Superior temporal gyrus (tissue), 1 donor: ENCODE data around the gene CERCAM.
"Not testable (repeated sequence)": the region's sequence is repeated elsewhere in the genome, so short reads cannot be mapped to it uniquely, and the experiment has no call there.

Experiments
- DNase-seq: peaks from one replicate; pipeline ENCODE4 v3.0.0-alpha.2; 2016; ENCODE audit errors: extremely low spot score

Gene CERCAM

GRCh38 chr9:128392302-128393144, 28.1 kb upstream of the CERCAM start:
- DNase-seq, result peak; percentile 9

GRCh38 chr9:128393145-128393775, 27.4 kb upstream of the CERCAM start:
- peak; percentile 90 for DNase-seq

GRCh38 chr9:128393970-128394369, 26.7 kb upstream of the CERCAM start:
- DNase-seq, result no peak

DNA sequence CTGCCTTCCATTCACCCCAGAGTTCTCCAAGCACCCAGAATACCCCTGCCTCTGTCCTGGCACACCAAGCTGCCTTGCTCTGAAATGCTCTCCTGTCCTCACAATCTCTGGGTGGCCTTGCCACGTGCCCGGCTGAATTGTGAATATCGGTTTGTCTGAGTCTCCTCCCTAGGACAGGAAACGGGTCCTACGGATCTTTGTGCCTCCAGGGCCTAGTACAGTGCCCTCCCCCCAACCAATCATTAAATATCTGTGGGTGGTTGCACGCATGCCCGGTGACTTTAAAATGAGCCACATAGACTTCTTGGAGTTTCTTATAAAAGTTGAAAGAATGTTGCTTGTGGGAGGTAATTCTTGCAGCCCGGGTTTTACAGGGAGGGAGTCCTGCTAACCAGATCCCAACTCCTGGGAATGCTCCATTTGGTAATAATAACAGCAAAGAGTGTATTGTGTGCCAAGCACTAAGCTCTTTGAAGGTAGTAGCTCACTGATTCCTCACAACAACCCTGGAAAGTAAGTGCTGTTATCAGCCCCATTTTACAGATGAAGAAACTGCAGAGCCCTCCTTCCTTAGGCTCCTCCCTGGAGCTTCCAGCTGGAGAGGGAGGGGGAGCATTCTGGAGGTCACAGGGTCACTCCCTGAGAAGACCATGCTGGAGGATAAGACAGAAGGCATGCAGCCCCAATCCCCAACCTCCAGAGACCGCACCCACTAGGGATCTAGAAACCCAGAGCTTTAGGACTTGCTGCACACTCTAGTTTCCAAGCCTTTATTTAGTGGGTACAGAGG, 26.1 kb upstream of the CERCAM start:
- DNase-seq, result peak; percentile 80

DNA sequence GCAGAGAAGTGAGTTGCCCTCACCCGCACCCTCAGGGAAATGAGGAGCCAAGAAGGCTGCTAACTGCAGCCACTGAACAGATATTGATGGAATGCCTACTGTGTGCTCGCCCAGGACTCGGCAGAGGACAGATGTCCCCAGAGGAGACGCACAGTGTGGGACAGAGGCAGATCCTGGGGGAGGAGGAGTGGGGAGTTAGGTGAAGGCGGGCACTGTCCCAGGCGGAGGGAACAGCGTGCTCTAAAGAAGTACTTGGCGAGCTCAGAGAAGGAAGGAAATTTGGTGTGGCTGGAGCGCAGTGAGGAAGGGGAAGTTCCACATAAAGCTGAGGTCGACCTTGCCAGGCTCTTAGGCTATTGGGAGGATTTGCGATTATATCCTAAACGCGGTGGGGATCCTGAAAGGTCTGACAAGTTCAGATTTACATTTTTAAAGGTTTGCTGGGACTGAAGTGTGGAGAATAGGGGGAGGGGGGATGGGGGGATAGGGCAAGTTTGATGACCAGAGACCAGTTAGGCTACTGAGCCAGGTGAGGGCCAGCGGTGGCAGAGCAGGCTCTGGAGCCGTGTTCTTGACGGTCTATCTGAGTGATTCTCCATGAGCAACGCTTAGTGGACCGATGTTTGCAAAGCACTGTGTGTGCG, 23.6 kb upstream of the CERCAM start:
- no peak for DNase-seq

- DNase-seq, result peak; percentile 23
These were observed 22.8 kb upstream of the CERCAM start for GRCh38 chr9:128397831-128398230.

DNA sequence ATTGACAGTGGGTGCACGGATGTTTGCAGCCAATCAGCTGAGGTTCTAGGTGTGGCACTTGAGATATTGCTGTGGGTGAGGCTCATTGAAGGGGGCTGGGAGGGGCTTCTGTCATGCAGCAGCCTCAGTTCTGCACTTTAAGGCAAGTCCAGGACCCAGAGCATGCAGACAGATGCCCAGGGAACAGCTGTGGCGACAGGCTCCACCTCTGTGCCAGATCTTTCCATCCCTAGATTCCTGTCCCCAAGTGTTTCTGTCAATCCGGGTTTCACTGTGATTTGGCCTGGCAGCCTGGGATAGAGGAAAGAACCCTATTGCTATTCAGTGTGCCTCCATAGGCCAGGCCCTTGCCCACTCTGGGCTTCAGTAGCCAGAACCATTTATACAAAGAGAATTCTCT, 20.8 kb upstream of the CERCAM start:
- no peak for DNase-seq

DNA sequence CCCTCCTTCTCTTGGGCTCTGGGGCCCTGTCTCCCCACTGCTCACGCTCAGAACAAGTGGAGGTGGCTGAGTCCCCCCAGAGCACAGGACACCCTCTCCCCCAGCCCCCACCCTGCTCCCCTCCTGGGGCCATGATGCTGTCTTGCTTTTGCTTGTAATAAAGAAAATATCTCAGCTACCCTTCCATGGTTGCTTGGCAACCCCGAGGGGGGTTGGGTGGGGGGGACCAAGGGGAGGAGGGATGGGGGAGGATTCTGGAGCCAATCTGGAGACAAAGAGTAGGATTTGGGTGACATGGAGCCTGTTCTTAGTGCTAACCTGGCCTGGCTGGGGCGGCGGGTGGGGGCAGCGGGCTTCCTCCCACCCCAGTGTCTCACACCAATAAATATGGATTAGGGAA, 16.1 kb upstream of the CERCAM start:
- DNase-seq, result no peak

DNA sequence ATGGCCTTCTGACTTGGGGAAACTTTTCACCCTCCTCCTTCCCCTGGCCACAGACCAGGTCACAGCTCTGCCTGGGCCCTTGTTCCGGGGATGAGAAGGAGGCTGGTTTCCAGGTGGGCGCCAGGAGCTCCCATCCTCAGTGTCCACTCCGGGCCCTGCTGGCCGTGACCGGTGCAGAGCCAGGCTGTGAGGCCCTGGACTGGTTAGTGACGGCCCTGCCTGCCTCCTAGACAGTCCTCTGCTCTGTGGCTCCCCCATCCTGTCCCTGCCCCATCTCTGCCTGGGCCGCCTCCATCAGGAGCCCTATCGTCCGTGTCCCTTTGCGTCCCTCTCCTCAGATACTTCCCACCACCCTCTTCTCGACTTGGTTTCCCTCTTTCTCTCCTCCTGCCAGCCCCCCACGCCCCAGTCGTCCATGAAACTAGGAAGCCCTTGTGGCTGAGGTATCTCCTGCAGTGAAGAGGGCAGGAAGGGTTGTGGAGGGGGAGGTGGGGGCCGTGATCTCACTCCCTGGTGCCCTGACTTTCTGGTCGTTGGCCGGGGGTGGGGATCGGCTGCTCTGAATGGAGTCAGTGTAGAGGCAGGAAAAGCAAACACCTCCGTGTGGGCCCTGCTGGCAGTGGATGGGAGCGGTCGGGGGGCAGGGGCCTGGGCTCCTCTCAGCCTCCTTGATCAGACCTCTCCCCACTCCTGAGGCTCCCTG, 15.4 kb upstream of the CERCAM start:
- DNase-seq, result peak; percentile 38

DNA sequence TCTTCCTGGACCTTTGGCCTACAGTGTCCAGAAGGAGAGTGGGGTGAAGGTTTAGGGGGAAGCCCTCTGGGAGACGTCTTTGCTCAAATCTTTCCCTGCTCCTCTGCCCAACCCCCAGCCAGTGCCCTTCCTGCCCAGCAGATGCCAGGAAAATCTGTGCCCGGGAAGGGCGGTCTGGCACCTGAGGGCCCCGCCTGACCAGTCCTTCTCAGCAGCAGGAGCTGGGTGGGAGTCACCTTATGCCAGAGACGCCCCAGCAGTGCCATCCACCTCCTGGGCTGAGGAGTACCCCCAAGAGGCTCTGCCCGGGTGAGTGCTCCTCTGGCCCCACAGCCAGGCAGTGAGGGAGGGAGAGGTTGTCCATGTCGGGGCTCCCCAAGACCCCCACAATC, 14.9 kb upstream of the CERCAM start:
- no peak for DNase-seq

- DNase-seq, result peak; percentile 37
These were observed 13.7 kb upstream of the CERCAM start for GRCh38 chr9:128406848-128407391.

- DNase-seq, result peak; percentile 91
These were observed 11.7 kb upstream of the CERCAM start for GRCh38 chr9:128408963-128409431.

DNA sequence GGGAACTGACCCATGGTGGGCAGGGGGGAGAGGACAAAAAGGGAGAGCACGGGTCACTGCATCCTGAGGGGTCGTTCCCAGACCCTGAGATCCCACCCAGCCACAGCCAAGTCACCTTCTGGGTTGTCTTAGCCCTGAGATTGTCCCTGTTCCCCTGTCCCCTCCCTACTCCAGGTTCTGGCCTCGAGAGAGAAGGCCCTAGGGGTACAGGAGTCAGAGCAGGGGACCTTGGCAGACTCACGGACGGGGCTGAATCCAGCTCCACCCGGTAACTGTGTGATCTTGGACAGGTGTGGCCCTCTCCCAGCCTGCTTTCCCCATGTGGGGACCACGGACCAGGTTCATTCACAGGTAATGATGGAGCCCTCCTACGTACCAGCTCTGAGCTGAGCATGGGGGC, 11.2 kb upstream of the CERCAM start:
- DNase-seq, result no peak

DNA sequence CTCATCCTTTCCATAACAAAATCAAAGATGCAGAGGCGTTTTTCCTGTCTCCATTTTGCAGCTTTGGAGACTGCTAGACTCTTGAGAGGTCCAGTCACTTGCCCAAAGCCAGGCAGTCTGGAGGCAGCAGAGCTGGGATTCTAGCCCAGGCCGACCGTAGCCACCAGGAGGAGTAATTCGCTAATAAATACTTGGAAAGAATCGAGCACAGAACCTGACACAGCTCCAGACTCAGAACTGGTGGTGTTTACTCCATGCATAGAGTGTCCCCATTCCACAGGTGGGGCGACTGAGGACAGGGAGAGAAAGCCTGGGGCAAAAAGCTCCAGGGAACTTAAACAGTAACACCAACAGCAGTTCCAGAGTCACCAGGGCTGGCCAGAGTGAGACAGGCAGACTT, 10.7 kb upstream of the CERCAM start:
- DNase-seq, result peak; percentile 81

DNA sequence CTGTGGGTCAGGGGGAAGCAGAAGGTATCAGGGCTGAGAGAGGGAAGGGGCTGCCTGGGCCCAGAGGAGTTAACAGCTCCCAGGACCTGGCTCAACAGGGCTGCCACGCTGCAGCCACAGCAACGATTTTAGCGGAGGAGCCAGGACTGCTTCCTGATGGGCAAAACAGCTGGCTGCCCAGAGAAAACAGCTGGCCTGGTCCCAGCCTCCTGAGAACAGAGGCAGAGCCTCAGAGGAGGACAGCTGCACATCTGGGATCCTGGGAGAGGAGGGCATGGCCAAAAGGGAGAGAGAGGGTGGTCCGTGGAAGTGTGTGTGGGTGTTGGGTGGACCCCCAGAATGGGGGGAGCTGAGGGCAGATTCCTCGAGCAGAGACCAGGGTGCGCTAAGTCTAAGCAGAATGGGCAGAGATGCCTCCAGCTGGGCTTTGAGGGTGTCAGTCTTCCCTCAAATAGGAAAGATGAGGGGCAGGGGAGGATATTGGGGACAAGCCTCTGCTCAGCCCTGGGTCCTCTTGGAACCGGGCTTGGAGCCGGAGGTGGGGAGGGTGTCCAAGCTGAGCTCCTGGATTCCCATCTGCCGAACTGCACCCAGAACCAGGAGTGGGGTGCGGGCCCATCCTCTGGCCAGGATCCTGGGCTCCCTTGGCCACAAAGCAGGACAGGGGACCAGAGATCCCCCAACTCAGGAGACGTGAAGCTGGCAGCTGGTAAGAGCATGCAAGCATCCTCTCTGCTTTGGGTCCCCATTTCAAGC, 9.1 kb upstream of the CERCAM start:
- DNase-seq, result peak; percentile 63

GRCh38 chr9:128412120-128412790, 8.4 kb upstream of the CERCAM start:
- DNase-seq, result peak; percentile 96

GRCh38 chr9:128413728-128414127, 6.9 kb upstream of the CERCAM start:
- not testable (repeated sequence) for DNase-seq

DNA sequence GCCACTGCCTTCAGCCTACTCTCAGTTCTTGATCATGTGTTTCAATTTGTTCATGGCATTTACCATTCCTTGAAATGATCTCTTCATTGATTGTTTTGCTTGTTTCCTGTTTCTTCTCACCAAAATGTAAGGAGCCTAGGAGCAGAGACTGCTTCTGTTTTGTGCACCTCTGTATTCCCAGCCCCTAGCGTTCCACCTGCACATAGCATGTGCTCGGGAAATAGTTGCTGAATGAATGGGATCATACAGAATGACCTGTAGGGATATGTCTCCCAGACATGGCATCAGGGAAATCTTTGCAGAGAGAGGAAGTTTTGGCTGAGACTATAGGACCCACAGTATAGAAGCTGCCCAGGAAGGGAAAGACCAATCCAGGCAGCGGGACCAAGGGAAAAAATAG, 6.2 kb upstream of the CERCAM start:
- DNase-seq, result no peak

GRCh38 chr9:128415281-128415680, 5.4 kb upstream of the CERCAM start:
- no peak for DNase-seq

- peak; percentile 50 for DNase-seq
These were observed 4.6 kb upstream of the CERCAM start for GRCh38 chr9:128416014-128416413.
